GM19324 (cell line): ENCODE results near the gene EREG.

Experiments used
- ATAC-seq: cut with Tn5 transposase; IDR thresholded peaks from one replicate; pipeline ENCODE4 v1.9.1; 2021; ENCODE audit warnings: mild to moderate bottlenecking, moderate library complexity; ENCODE audit not compliant: unreplicated experiment, low FRiP score

EREG gene

GRCh38 chr4:74364652-74365491 is at the start of gene EREG:
EREG (plus strand) TSS chr4:74365145; CDS start chr4:74365309, 164 bp downstream.
- peak; percentile 36 for ATAC-seq

GRCh38 chr4:74315376-74315775 is 49.6 kb upstream of the EREG start:
- no peak for ATAC-seq

GRCh38 chr4:74316397-74316796 is 48.5 kb upstream of the EREG start:
- no peak for ATAC-seq

GRCh38 chr4:74317616-74318246 is 47.2 kb upstream of the EREG start:
- no peak for ATAC-seq

GRCh38 chr4:74318276-74318675 is 46.7 kb upstream of the EREG start:
- ATAC-seq, result no peak

- no peak for ATAC-seq
These were observed 45.5 kb upstream of the EREG start for GRCh38 chr4:74319470-74319869.

- peak; percentile 60 for ATAC-seq
These were observed 44.3 kb upstream of the EREG start for GRCh38 chr4:74320559-74321118.

- ATAC-seq, result no peak
These were observed 42.6 kb upstream of the EREG start for GRCh38 chr4:74322301-74322700.

- ATAC-seq, result no peak
These were observed 41.3 kb upstream of the EREG start for GRCh38 chr4:74323663-74324062.

GRCh38 chr4:74324262-74324661 is 40.7 kb upstream of the EREG start:
- ATAC-seq, result no peak

GRCh38 chr4:74325886-74326285 is 39.1 kb upstream of the EREG start:
- no peak for ATAC-seq

- no peak for ATAC-seq
These were observed 37.2 kb upstream of the EREG start for GRCh38 chr4:74327762-74328161.

GRCh38 chr4:74328501-74328900 is 36.4 kb upstream of the EREG start:
- no peak for ATAC-seq

- no peak for ATAC-seq
These were observed 35.6 kb upstream of the EREG start for GRCh38 chr4:74329307-74329706.

- no peak for ATAC-seq
These were observed 34.6 kb upstream of the EREG start for GRCh38 chr4:74330295-74330750.

- ATAC-seq, result no peak
These were observed 33.7 kb upstream of the EREG start for GRCh38 chr4:74331252-74331651.

GRCh38 chr4:74331944-74332343 is 33.0 kb upstream of the EREG start:
- ATAC-seq, result no peak

- ATAC-seq, result no peak
These were observed 30.3 kb upstream of the EREG start for GRCh38 chr4:74334636-74335035.

GRCh38 chr4:74335341-74336021 is 29.5 kb upstream of the EREG start:
- ATAC-seq, result peak; percentile 78

GRCh38 chr4:74338792-74339333 is 26.1 kb upstream of the EREG start:
- ATAC-seq, result no peak

GRCh38 chr4:74339501-74339900 is 25.4 kb upstream of the EREG start:
- ATAC-seq, result peak; percentile 66
